Measurements from ENCODE around the gene TBATA. TPM values are rescaled to one million over a fixed set of nuclear protein-coding genes. Genes with fewer than 3 reads are reported as not detected.

TBATA gene
- total RNA-seq, 1 experiment from 2014 or later, result not detected

DNA sequence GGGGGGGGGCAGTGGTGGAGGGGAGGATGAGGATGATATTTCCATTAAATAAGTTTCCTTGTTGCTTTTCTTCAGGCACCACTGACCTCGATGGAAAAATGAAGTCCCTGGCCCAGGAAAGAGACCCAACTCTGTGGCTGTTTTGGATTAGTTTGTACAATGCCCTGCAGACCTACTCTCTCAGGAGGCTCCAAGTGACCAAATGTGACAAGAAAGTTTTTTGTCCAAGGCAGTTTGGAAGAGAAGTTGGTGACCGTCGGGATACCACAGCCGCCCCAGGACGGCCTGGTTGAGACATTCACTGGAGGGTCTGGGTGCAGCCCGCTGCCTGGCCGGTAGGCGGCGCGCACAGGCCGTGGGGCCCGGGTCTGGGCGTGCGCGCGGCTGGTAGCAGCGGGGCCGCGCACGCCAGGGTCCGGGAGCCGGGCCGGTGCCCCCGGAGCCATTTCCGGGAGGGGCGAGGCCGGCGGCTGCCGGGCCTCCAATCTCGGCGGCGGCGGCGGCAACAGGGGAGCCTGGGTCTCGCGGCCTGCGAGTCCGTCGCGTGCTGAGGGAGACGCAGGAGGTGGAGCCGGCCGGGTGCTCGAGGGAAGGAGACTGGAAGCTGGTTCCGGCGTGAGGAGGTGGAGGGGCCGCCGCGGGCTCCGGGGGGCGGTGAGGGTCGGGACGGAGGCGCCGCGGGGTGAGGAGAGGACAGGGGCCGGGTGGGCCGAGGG is 30.5 kb upstream of the TBATA start, which contains the start of gene SGPL1:
Gene SGPL1 (plus strand): TSS at position 445 of the 716 bp plus-strand sequence. CDS start 906 bp downstream, outside the sequence.
- DNase-seq, result peak; percentile 73 to 83
- H3K36me3 ChIP-seq, result peaks cover 10% of the 10 kb centered on the region; the same call in 1 of the 2 replicates
- H3K4me1 ChIP-seq, result no peaks in the 10 kb centered on the region
- no peaks in the 10 kb centered on the region for H3K27me3 ChIP-seq
- no peaks in the 10 kb centered on the region for H3K9me3 ChIP-seq (replicated peaks)
- peak within 1 kb of the TSS; percentile 86 for H3K4me3 ChIP-seq
- H3K27ac ChIP-seq, result peak within 1 kb of the TSS; percentile 70

DNA sequence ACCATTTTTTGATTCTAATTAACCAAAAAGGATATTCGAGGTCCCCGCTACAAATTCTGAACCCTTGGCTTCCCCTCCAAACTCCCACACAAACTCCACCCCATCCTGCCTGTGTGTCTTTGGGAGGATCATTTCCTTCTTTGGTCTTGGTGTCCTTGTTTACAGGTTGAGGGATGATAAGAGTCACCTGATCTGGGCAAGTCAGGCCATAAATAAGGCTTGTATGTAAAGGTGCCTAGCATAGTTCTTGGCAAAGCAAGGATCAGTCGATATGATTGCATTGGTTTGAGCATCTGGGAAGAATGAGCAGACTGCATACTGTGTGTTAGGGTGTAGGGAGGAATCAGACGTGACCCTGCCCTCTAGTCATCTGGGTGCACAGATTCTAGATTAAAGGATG is 28.9 kb upstream of the TBATA start:
- no peak for DNase-seq
- Histone ChIP-seq H3K4me3 (no peak overlapping the region), H3K36me3 (peaks cover 10% of the 10 kb centered on the region; the same call in 1 of the 2 replicates), H3K4me1 (no peaks in the 10 kb centered on the region), H3K27ac (no peak overlapping the region), H3K9me3 (replicated peaks) (no peaks in the 10 kb centered on the region), H3K27me3 (no peaks in the 10 kb centered on the region)

DNA sequence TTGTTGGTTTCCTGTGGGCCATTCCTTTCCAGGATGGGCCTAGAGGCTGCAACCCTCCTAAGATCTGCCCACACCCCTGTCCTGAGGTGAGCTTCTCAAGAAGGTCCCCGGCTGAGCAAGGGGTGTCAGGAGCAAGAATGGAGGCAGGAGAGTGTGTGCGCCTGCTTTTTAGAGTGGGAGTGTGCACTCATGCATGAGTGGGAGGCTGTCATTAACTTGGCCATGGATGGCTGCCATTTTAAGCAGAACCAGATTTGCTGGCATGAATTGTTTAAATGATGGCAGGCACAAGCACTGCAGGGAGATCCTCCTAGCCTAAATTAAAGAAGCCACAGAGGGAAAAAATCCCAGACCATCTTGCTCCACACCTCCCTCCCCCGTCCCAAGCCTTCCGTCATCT is 27.6 kb upstream of the TBATA start:
- Histone ChIP-seq H3K4me3 (no peak overlapping the region), H3K9me3 (replicated peaks) (no peaks in the 10 kb centered on the region), H3K27me3 (no peaks in the 10 kb centered on the region), H3K27ac (no peak overlapping the region), H3K36me3 (peaks cover 4% of the 10 kb centered on the region; the same call in 1 of the 2 replicates), H3K4me1 (no peaks in the 10 kb centered on the region)
- no peak for DNase-seq

DNA sequence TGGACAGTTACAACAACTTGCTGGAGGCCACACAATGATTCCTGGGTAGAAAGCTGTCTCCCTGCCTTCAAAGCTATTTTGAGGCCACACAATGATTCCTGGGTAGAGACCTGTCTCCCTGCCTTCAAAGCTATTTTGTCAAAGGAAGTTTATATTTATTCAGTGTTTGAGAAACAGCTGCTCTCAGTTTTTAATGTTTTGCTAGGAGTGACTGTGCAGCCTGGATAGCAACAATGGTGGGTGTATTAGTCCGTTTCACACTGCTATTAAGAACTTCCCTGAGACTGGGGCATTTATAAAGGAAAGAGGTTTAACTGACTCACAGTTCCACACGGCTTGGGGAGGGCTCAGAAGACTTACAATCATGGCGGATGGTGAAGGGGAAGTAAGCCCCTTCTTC is 26.7 kb upstream of the TBATA start:
- no peaks in the 10 kb centered on the region for H3K36me3 ChIP-seq
- H3K4me3 ChIP-seq, result no peak overlapping the region
- no peaks in the 10 kb centered on the region for H3K4me1 ChIP-seq
- no peaks in the 10 kb centered on the region for H3K9me3 ChIP-seq (replicated peaks)
- DNase-seq, result peak in 1 of 2 experiments; percentile 24
- H3K27ac ChIP-seq, result no peak overlapping the region
- no peaks in the 10 kb centered on the region for H3K27me3 ChIP-seq

DNA sequence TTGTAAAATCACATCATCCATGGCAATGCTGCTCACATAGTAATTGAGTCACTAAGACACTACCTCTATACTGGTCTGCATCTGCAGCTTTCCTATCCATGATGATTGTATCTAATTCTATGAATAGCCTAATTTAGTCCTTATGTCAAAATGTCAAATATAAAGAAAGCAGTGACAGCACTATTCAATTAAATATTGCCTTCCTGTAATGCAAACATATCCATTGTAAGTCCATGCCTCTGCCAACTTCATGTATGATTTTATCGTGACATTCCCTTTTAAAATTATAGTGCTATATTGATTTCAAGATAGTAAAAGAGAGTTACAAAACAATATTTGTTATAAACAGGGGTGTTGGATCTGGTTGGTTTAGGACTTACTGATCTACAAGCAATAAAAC is 25.8 kb upstream of the TBATA start:
- Histone ChIP-seq H3K9me3 (replicated peaks) (no peaks in the 10 kb centered on the region), H3K36me3 (no peaks in the 10 kb centered on the region), H3K27me3 (no peaks in the 10 kb centered on the region), H3K27ac (no peak overlapping the region), H3K4me3 (no peak overlapping the region), H3K4me1 (peaks cover 6% of the 10 kb centered on the region)
- no peak for DNase-seq

DNA sequence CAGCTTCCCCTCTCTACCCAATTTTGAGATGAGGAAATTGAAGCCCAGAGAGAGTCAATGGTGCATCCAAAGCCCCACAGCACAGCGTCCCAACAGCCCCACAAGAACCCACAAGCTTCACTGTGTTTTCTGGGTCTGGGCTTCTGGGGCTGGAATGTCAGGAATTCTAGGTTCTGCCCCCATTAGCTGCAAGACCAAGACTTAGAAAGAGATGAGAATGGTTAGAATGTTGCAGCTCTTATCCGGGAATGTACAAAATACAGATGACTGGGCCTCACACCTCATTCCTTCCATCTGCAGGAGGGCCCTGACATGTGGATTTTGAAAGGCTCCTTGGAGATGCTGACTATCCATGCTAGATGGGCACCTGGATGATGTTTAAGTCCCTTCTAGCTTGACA is 24.5 kb upstream of the TBATA start:
- Histone ChIP-seq H3K36me3 (no peaks in the 10 kb centered on the region), H3K4me3 (no peak overlapping the region), H3K4me1 (peaks cover 13% of the 10 kb centered on the region), H3K27ac (no peak overlapping the region), H3K27me3 (no peaks in the 10 kb centered on the region), H3K9me3 (replicated peaks) (no peaks in the 10 kb centered on the region)
- DNase-seq, result no peak

DNA sequence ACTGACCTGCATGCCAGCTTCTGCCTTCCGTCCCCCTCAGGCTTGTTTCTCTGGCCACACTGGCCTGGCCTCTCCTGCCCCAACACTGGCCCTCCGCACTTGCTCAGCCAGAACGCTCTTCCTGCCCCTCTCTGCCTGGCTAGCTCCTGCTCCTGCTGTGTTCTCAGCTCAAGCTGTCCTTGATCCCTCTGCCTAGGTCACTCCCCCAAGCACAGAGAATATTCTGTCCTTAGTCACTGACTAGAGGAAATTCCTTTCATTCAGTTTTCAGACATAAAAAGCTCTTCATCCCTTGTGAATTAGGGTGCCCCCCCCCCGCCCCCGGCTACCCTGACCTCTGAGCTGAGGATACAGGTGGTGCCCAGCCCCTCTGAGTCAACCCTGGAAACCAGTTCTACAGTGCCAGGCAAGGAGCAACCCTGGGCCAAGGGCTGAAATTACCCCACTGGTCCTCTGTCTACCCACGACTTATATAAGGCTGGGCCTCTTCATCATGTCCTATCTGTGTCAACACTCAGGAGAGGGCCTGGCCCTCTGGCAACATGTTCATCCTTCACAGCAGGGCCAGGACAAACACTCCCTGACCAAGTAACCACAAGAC is 23.9 kb upstream of the TBATA start:
- Histone ChIP-seq H3K27ac (no peak overlapping the region), H3K9me3 (replicated peaks) (no peaks in the 10 kb centered on the region), H3K36me3 (no peaks in the 10 kb centered on the region), H3K4me3 (no peak overlapping the region), H3K27me3 (no peaks in the 10 kb centered on the region), H3K4me1 (peaks cover 13% of the 10 kb centered on the region)
- DNase-seq, result no peak

DNA sequence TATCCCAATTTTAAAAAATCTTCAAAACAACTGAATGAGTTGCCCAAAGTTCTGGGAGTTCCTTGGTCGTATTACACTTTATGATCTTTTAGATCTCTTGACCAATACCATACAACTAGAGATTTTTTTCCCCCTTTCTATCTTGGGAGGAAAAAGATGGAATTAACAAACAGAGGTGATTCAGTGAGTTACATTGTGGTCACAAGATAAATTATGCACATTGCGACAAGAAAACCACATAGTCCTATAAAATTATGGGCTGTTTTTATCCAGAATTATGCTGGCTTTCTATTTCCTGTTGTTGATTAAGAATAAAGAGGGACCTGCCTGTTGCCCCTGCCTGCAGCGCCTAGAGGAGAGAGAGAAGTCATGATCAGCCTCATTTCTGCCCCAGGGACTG is 22.4 kb upstream of the TBATA start:
- Histone ChIP-seq H3K27me3 (no peaks in the 10 kb centered on the region), H3K36me3 (no peaks in the 10 kb centered on the region), H3K4me3 (no peak overlapping the region), H3K27ac (no peak overlapping the region), H3K9me3 (replicated peaks) (no peaks in the 10 kb centered on the region), H3K4me1 (peaks cover 13% of the 10 kb centered on the region)
- no peak for DNase-seq

DNA sequence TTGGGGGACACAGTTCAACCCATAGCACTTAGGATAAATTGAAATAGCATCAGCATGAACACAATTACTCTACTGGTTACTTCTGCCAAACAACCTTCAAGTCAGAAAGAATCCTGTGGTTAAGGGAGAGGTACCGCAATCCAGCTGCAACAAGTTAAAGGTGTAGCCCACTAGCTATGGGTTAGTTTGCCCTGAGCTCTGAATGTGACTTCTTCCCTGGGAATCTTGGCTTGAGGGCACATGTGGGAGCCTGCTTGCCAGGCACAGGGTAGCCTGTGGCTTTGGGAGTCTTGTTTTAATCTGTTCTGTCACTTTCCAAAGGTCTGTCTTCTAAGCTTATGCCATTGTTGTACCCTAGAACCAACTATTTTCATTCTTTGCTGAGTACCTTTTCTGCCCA is 21.7 kb upstream of the TBATA start:
- DNase-seq, result no peak
- Histone ChIP-seq H3K27me3 (no peaks in the 10 kb centered on the region), H3K36me3 (no peaks in the 10 kb centered on the region), H3K4me3 (no peak overlapping the region), H3K4me1 (peaks cover 13% of the 10 kb centered on the region), H3K27ac (no peak overlapping the region), H3K9me3 (replicated peaks) (no peaks in the 10 kb centered on the region)

DNA sequence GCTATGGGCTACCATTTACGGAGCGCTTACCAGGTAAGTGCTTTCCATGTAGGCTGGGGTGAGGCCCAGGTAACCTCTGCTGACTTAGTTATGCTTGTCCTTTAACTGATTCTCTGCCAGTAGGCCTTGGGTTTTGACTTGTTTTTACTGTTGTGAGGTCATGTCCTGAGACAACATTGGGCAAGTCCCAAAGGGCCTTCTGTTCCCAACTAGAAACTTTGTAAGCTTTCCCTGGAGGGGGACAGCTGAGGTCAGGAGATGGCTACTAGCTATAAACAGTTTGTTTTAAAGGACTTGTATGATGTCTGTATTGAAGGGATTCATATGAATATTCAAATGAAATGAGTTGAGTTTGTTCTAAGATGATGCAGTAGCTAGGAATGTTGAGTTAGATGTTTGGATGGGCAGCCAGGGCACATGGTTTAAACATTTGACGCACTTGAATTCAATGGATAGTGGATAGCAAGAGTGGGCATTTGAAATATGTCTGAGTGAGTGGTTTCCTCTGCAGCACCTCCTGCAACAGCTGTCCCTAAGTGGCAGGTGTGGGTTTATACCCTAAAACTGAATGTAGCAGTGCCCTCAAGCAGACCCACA is 20.5 kb upstream of the TBATA start:
- Histone ChIP-seq H3K36me3 (no peaks in the 10 kb centered on the region), H3K27me3 (no peaks in the 10 kb centered on the region), H3K4me1 (peaks cover 13% of the 10 kb centered on the region), H3K9me3 (replicated peaks) (no peaks in the 10 kb centered on the region), H3K27ac (no peak overlapping the region), H3K4me3 (no peak overlapping the region)
- DNase-seq, result peak; percentile 32 to 50

DNA sequence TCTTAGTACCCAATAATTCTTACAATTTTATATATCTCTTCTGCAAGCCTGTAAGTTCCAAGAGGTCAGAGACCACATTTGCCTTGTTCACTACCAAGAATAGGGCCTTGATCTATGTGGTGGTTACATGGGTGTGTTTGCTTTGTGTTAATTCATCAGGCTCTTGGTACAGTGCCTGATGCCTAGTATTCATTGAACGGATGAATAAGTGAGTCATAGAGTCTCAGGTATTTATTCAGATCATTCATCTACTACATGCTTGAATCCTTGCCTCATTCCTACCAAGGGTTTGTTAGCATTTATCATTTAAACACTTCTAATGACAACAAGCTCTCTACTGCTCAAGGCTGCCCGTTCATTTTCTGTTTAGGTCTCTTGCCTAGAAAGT is 19.2 kb upstream of the TBATA start:
- Histone ChIP-seq H3K27me3 (no peaks in the 10 kb centered on the region), H3K4me1 (peaks cover 13% of the 10 kb centered on the region), H3K4me3 (no peak overlapping the region), H3K27ac (no peak overlapping the region), H3K9me3 (replicated peaks) (no peaks in the 10 kb centered on the region), H3K36me3 (no peaks in the 10 kb centered on the region)
- DNase-seq, result no peak

DNA sequence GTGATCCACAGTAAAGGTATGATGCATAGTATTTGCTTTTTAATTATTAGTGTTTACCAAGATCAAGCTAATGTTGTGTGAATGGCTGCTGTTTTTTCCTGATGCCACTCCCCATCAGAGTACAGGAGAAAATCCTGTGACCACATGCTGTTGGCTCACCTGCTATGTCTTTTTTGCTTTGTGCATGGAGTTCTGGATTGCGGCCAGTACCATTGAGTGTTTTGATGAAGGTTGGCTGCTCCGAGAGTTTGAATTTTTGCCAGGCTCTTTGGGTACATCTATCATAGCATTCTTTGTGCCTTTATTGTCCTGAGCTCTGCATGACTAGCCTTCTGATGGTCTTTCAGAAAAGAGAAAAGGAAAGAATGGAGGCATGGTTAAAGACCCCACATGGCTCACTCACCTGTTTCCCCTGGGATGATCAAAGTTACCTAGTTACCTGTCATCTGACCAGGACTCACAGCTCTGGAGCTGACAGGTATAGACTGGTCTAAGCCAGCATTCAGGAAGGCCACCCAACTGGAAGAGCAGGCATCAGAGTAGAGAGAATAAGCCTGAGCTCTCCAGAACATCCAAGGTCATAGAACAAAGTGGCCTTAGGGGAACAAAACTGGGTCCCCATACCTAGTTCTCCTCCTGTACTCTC is 18.7 kb upstream of the TBATA start:
- H3K4me1 ChIP-seq, result peaks cover 13% of the 10 kb centered on the region
- DNase-seq, result no peak
- H3K9me3 ChIP-seq (replicated peaks), result no peaks in the 10 kb centered on the region
- no peaks in the 10 kb centered on the region for H3K27me3 ChIP-seq
- no peak overlapping the region for H3K4me3 ChIP-seq
- no peaks in the 10 kb centered on the region for H3K36me3 ChIP-seq
- no peak overlapping the region for H3K27ac ChIP-seq

DNA sequence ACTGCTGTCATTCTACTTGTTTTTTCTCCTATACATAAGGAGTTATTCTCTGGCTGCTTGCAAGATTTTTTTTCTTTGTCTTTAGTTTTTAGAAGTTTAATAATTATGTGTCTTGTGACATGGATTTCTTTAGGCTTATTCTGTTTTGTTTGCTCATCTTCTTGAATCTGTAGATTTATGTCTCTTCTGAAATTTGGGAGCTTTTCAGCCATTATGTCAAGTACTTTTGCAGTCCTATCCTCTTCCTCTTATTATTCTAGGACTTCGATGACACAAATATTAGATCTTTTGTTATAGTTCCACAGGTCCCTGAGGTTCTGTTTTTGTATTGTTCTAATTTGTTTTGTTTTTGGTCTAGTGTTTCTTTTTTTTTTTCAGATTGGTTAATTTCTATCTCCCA is 16.7 kb upstream of the TBATA start:
- Histone ChIP-seq H3K27ac (no peak overlapping the region), H3K27me3 (no peaks in the 10 kb centered on the region), H3K36me3 (no peaks in the 10 kb centered on the region), H3K9me3 (replicated peaks) (no peaks in the 10 kb centered on the region), H3K4me3 (no peak overlapping the region), H3K4me1 (peaks cover 13% of the 10 kb centered on the region)
- no peak for DNase-seq

DNA sequence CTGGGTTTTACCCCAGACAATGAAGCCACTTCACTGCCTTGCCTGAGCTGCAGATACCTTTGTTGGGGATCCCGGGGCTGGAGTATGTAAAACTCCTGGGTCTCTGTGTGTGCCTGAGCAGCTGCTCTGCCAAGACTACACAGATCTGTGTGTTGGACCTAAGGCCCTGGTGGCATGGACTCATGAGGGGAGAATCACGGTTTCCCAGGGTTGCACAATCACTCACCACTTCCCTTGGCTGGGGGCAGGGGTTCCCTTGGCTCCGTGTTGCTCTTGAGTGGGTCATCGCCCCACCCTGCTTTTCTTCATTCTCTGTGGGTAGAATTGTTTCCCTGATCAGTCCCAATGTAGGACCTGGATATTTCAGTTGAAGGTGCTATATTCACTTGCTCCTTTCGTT is 13.9 kb upstream of the TBATA start:
- no peak overlapping the region for H3K4me3 ChIP-seq
- no peak for DNase-seq
- no peaks in the 10 kb centered on the region for H3K9me3 ChIP-seq (replicated peaks)
- H3K27ac ChIP-seq, result no peak overlapping the region
- no peaks in the 10 kb centered on the region for H3K27me3 ChIP-seq
- no peaks in the 10 kb centered on the region for H3K4me1 ChIP-seq
- H3K36me3 ChIP-seq, result no peaks in the 10 kb centered on the region

DNA sequence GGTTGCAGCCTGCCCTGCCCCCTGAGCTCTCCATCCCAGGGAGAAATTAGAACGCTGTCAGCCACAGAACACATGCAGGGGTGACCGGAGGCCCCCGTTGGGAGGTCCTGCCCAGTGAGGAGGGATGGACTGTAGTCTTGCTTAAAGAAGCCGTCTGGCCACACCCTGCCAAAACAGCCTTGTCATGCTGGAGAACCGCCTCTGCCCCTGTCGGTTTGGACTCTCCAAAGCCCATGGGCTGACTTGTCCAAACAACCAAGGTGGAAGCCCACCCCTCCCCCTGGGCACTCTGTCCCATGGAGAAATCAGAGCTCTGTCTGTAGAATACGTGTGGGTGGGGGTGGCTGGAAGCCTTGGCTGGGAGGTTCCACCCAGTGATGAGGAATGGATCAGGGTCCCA is 12.7 kb upstream of the TBATA start:
- DNase-seq, result no peak
- Histone ChIP-seq H3K27me3 (no peaks in the 10 kb centered on the region), H3K27ac (no peak overlapping the region), H3K4me3 (no peak overlapping the region), H3K9me3 (replicated peaks) (no peaks in the 10 kb centered on the region), H3K36me3 (no peaks in the 10 kb centered on the region), H3K4me1 (no peaks in the 10 kb centered on the region)
